HG03066 (cell line): ENCODE data around the gene FBN3.

Experiments
- ATAC-seq: cut with Tn5 transposase; IDR thresholded peaks from one replicate; pipeline ENCODE4 v1.9.1; 2021; ENCODE audit warnings: low read depth; ENCODE audit not compliant: unreplicated experiment

The FBN3 gene

DNA sequence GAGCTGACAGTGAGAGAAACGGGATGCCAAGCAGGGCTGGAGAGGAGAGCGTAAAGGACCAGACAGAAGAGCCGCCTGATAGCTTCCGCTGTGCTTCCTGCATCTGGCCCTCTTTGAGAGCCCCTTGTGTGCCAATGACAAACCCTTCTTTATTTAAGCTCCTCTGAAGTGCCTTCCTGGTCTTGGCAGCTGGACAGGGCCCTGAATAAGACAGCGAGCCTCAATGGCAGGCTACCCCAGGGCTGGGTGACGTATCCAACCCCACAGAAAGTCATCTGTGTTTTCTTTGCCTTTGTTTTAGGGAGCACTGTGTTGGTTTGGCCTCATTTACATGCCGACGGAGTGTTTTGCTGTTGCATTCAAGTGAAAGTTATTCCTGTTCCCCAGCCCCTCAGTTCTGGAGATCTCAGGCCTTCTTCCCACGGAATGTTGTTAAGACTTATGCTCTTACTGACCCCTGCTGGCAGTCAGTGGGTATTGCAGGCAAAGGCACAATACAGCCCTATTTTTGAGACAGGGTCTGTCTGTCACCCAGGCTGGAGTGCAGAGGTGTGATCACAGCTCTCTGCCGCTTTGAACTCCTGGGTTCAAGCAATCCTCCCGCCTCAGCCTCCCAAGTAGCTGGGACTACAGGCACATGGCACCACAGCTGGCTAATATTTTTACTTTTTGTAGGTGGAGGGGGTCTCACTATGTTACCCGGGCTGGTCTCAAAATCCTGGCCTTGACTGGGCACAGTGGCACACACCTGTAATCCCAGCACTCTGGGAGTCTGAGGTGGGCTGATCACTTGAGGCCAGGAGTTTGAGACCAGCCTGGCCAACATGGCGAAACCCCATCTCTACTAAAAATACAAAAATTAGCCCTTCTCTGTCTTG, 80.1 kb downstream of the FBN3 start:
- no peak for ATAC-seq

DNA sequence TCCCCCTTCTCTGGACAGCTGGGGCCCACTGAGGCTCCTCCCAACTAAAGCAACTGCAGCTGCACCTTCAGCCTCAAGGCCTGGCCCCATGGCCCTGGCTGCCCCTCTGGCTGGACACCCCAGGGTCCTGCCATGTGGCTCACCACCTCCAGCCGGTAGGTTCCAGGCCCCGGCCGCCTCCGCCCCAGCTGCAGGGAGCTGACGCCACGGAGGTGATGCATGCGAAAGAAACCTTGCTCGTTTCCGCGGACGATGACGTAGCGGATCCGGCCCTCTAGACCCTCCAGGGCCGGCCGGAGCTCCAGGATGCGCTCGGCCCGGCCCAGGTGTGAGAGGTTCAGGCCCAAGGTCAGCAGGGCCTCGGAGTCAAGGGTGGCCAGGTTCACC, 83.5 kb downstream of the FBN3 start:
- ATAC-seq = no peak

DNA sequence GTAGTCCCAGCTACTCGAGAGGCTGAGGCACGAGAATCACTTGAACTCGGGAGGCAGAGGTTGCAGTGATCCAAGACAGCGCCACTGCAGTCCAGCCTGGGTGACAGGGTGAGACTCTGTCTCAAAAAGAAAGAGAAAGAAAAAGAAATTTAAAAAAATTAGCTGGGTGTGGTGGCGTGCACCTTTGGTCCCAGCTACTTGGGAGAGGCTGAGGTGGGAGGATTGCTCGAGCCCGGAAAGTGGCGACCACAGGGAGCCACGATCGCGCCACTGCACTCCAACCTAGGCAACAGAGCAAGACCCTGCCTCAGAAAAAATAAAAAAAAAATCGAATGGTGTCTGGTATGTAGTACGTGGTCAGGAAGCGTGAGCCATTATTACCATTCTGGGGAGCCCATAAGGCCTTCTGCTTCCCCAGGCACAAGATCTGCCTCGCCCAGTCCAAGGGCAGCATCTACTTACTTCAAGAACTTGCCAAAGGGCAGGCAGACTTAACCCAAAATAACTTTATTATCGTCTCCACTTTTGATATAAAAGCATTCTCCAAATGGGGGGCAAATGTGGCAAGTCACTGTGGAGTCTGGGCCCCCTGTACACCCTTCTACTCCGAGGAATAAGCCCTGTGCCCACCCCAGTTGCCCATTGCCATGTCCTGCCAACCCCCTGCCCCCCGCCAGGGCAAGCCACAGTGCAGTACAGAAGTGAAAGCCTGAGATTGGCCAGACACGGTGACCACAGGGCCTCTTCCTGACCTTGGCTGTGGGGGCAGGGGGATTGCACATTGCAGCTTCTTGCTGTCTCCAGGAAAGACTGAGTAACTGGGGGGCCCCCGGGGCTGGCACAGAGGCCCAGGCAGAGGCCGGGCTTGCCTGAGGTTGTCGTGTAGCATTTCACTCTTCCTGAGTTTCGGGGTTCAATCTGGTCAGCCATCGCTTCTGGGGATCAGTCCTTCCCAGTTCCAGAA, 84.2 kb downstream of the FBN3 start:
- no peak for ATAC-seq

DNA sequence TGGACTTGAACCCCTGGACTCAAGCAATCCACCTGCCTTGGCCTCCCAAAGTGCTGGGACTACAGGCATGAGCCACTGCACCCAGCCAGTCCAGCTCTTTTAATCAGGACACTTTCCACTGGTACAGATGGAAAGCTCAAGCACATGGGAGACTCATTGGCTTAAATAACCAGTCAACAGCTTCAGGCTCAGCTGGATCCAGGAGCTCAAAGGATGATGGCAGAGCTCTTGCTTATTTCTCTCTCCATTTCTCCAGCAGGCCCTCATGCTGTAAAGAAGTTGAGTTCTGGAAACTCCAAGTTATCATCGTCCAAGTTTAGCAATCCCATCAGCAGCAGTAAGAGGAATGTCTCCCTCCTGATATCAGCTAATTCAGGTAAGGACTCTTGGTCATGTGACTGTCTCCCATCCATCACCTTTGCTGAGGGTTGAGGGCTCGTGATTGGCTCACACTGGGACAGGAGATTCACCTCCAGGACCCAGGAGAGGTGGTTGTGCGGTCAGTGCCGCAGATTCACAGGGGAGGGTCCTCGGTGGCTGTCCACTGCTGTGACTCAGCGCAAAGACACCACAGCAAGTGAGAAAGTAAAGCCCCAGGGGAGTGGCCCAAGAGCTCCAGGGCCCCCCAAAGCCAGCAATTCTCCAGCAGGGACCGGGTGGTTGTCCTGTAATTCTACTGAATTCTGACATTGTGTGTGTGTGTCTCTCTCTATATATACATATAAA, 91.7 kb downstream of the FBN3 start:
- ATAC-seq = no peak

DNA sequence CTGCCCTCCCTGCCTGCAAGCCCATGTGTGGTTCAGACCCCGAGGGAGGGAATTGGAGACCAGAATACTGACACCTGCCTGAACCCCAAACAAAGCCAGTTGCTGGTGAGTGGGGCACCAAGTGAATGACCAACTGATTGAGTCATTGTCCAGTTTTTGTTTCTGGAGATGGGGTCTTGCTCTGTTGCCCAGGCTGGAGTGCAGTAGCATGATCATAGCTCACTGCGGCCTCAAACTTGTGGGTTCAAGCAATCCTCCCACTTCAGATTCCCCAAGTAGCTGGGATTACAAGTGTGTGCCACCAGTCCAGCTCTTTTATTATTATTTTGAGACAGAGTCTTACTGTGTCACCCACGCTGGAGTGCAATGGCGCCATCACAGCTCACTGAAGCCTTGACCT, 92.9 kb downstream of the FBN3 start:
- no peak for ATAC-seq

DNA sequence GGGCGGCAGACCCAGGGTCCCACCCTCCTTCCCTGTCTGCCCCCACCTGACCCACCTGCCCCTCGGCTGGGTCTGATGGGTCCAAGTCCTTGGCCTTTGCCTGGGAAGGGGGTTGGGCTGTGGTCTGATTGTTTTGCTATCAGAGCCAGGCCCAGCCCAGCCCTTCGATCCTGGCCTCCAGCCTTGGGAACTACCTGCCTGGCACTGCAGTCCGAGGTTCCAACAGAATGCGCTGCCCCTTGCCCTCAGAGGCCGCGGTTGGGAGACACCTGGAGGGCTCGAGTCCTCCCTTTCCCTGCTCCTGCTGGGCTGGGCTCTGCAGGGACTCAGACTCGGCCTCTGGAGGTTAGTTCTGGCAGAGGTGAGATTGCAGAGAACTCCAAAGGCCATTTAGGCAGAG, 95.2 kb downstream of the FBN3 start:
- no peak for ATAC-seq

DNA sequence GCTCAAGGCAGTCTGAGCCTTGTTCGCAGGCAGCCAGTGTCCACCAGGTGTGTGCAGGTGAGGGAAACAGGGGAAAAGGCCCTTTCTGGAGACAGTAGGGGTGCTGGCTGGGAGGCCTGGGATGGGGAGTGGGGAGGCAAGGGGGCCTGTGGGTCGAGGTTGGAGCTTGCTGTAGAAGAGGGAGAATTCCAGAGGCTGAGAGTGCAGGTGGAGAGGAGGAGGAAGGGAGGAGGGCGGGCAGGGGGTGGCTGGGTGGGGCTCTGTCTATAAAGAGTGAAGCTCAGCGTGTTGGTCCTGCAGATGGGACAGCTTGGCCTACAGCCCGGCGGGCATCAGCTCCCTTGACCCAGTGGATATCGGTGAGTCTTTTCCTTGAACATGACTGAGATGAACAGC, 96.9 kb downstream of the FBN3 start, which contains the start of gene CCL25:
Gene CCL25 (plus strand): TSS at position 297 of the 396 bp plus-strand sequence. CDS start 290 bp downstream, outside the sequence.
- ATAC-seq = no peak

DNA sequence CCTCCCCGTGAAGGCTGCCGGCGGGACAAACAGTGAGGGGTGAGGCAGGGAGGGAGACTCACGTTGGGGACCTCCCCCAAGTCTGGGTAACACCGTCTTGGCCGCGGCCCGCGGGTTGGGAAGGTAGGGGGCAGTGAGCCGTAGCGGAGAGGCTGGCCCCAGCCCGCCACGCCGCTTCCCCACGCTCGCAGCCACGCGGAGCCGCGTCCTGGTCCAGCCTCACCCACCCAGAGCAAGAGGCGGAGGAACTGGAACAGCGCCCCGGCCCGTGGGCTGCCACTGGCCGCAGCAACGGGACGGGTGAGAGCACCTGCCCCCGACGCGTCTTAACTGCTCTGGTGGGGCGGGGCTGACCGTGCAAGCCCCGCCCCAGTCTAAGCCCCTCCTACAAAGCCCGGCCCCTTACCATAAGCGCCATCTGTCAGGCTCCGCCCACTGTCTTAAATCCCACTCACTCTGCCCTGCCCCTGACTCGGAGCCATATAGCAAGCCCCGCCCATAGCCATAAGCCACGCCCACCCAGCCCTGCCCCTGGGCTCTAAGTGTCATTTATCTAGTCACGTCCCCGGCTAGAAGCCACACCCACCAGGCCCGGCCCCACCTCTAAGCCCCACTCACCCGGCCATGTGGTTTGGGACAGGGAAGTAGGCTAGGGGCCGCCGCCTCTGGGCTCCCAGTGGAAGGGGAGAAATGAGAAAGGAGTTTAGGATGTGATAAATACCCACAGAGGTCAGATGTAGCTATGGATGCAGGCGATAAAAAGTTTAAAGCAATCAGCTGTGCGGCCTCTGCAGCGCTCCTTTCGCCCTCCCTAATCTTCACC, 98.9 kb downstream of the FBN3 start:
- peak; percentile 75 for ATAC-seq

DNA sequence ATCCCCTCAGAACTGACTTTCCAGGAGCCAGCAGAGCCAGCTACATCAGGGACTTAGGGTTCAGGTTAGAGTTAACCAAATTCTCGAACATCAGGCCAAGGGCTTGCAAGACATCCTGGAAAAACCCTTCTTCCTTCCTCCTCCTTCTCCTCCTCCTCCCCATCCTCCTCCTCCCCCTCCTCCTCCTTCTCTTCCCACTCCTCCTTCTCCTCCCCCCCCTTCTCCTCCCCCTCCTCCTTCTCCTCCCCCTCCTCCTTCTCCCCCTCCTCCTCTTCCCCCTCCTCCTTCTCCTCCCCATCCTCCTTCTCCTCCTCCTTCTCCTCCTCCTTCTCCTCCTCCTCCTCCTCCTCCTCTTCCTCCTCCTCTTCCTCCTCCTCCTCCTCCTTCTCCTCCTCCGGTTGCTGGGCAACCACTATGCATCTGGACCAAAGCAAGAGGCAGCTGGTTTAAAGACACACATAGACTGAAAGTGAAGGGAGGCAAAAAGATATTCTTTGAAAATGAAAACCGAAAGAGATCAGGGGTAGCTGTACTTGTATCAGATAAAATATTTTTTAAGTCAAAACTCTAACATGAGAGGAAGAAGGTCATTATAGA, 102.7 kb downstream of the FBN3 start:
- ATAC-seq = no peak

DNA sequence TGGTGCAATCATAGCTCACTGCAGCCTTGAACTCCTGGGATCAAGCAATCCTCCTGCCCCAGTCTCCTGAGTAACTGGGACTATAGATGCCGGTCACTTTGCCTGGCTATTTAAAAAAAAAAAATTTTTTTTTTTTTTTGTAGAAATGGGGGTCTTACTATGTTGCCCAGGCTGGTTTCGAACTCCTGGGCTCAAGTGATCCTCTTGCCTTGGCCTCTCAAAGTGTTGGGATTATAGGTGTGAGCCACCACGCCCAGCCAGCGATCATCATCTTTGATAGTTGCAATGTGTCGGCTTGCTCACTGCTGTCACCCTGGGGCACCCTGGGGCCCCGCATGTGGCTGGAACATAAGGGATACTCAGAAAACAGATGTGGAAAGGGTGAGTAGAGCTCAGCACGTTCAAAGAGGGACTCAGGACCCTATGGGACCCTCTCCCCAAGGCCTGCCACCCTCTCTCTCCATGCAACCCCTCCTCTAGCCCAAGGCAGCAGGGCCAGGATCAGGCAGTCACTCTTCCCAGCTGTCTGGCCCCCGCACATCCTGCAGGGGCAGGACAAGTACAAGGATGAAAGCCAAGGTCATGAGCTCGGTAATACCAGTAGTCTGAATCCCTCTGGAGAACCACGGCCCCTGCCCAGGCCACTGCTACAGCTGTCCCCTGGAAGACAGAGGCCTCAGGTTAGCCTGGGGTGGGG, 103.4 kb downstream of the FBN3 start:
- no peak for ATAC-seq

DNA sequence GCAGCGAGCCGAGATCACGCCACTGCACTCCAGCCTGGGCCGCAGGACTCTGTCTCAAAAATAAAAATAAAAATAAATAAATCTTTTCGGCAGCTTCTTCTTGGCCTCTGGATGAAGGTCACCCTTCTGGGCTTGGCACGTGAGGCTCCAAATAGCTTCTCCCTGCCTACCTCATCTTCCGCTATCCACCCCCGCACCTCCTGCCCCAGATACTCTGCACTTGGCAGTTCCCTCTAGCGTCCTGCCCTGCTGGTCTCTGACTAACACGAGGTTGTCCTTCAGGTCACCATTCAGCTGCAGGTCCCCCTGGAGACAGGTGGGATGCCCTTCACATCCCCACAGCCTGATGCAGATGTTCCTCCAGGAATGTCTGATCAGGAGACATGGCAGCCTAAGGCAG, 105.4 kb downstream of the FBN3 start:
- ATAC-seq = no peak

DNA sequence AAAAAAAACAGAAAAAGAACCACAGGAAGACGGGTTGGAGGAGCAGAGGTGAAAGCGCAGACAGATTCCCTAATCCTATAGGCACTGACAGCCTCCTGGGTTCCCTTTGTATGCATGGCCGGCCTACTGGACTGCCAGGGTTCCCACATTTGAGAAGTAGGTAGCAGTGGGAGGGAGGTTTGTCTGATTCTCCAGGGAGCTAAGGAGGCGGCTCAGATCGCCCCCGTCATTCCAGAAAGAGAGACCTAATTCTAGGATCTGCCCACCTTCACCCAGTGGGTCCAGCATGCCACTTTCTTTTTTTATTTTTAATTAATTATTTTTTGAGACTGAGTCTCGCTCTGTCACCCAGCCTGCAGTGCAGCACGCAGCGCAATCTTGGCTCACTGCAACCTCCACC, 106.5 kb downstream of the FBN3 start:
- no peak for ATAC-seq

DNA sequence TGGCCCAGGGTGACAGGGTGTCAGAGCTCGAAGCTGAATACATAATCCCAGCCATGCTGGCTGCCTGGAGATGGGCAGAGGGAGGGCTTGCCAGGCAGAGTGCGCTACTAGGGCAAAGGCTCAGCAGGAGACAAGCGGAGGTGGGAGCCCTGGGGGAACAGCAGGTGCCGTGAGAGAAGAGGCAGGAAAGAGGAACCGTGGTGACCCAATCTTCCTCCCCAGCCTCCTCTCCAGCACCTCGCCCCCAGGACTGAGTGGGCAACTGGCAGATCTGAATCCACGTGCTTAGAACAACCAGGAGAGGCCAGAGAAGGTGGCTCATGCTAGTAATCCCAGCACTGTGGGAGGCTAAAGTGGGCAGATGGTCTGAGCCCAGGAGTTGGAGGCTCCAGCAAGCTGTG, 107.9 kb downstream of the FBN3 start:
- no peak for ATAC-seq

DNA sequence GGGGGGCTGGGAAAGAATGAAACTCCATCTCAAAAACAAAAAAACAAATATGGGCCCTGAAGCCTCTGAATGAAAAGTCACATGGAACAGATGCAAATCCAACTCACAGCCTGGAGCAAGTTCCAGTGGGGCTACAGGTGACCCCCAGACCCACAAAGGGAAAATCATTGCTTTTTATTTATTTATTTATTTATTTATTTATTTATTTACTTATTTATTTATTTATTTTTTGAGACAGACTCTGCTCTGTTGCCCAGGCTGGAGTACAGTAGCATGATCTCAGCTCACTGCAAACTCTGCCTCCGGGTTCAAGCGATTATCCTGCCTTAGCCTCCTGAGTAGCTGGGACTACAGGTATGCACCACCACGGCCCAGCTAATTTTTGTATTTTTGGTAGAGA, 110.2 kb downstream of the FBN3 start:
- ATAC-seq = no peak

DNA sequence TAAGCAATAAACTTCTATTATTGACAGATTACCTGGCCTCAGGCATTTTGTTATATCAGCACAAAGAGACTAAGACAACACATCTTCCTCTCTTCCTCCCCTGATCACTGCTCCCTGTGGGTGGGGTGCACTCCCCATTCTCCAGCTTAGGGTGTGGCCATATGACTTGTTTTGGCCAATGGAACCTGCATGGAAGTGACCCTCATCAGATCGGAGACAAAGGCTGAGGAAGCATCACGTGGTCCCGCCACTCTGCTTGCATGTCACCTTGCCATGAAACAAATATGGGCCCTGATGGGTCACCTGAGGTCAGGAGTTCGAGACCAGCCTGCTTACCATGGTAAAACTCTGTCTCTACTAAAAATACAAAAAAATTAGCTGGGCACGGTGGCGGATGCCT, 110.6 kb downstream of the FBN3 start:
- ATAC-seq = no peak

DNA sequence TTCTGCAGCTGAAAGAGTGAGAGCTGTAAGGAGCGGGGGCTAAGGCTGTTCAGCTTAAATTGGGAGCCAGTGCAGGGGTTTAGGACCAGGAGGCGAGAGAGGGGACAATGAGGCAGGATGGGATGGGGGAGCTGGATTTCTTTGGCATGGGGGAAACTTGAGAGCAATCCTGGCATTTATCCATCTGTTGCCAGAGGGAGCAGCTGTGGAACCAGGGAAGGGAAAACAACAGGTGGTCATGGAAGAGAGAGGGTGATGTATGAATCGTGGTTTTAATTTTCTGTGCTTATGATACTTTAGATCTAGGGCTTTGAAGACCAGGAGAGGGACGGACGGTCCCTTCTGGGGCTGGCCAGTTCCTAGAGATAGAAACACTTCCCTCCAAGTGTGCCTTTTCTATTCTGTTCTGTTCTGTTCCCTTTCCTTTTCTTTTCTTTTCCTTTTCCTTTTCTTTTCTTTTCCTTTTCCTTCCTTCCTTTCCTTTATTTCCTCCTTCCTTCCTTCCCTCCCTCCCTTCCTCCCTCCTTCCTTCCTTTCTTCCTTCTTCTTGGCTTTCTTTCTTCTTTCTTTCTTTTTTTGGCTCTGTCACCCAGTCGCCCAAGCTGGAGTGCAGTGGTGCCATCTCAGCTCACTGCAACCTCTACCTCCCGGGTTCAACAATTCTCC, 112.8 kb downstream of the FBN3 start:
- ATAC-seq = no peak

DNA sequence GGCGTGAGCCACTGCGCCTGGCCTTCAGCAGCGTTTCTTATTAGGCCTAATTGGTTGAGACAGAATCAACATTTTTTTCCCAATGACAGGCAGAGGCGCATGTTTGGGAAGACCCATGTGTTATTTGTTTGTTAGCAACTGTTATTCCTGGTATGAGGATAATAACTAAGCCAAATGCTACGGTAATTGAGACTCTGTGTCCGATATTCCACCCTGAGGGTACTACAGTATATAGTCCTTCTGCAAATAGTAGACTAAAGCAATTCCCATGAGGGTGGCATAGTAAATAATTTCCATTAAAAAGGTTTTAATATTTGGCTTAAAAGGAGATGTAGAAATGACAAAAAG, 115.2 kb downstream of the FBN3 start:
- ATAC-seq = no peak
